Ishikawa (cell line): ENCODE measurements around the gene PSAP.

Experiments used
- CEBPB ChIP-seq: IDR thresholded peaks from 2 replicates; pipeline ENCODE4 v1.6.1; 2012
- CREB1 ChIP-seq: IDR thresholded peaks from 2 replicates; pipeline ENCODE4 v1.6.1; 2012; ENCODE audit warnings: low read depth
- EGR1 ChIP-seq: IDR thresholded peaks from 2 replicates; pipeline ENCODE4 v1.6.1; 2012
- EP300 ChIP-seq: IDR thresholded peaks from 2 replicates; pipeline ENCODE4 v1.6.1; 2012; ENCODE audit warnings: borderline replicate concordance
- FOXM1 ChIP-seq: IDR thresholded peaks from 2 replicates; pipeline ENCODE4 v1.6.1; 2012; ENCODE audit warnings: low read depth, borderline replicate concordance
- NFIC ChIP-seq: IDR thresholded peaks from 2 replicates; pipeline ENCODE4 v1.6.1; 2012
- RAD21 ChIP-seq: IDR thresholded peaks from 2 replicates; pipeline ENCODE4 v1.6.1; 2012; ENCODE audit warnings: low read depth
- TAF1 ChIP-seq: IDR thresholded peaks from 2 replicates; pipeline ENCODE4 v1.6.1; 2012; ENCODE audit warnings: low read depth, mild to moderate bottlenecking
- TCF12 ChIP-seq: IDR thresholded peaks from 2 replicates; pipeline ENCODE4 v1.6.1; 2012; ENCODE audit warnings: low read depth
- TEAD4 ChIP-seq: IDR thresholded peaks from 2 replicates; pipeline ENCODE4 v1.6.1; 2012
- YY1 ChIP-seq: IDR thresholded peaks from 2 replicates; pipeline ENCODE4 v1.6.1; 2012; ENCODE audit warnings: low read depth
- ZBTB7A ChIP-seq: IDR thresholded peaks from 2 replicates; pipeline ENCODE4 v1.6.1; 2012; ENCODE audit warnings: low read depth
- TF ChIP-seq, protein P1 (sequence below): IDR thresholded peaks from 2 replicates; pipeline ENCODE4 v1.6.1; 2012
- TF ChIP-seq, protein P2 (sequence below): IDR thresholded peaks from 2 replicates; pipeline ENCODE4 v1.6.1; 2012; ENCODE audit warnings: low read depth, mild to moderate bottlenecking
- TF ChIP-seq, protein P3 (sequence below): IDR thresholded peaks from 2 replicates; pipeline ENCODE4 v1.6.1; 2012

Gene PSAP

DNA sequence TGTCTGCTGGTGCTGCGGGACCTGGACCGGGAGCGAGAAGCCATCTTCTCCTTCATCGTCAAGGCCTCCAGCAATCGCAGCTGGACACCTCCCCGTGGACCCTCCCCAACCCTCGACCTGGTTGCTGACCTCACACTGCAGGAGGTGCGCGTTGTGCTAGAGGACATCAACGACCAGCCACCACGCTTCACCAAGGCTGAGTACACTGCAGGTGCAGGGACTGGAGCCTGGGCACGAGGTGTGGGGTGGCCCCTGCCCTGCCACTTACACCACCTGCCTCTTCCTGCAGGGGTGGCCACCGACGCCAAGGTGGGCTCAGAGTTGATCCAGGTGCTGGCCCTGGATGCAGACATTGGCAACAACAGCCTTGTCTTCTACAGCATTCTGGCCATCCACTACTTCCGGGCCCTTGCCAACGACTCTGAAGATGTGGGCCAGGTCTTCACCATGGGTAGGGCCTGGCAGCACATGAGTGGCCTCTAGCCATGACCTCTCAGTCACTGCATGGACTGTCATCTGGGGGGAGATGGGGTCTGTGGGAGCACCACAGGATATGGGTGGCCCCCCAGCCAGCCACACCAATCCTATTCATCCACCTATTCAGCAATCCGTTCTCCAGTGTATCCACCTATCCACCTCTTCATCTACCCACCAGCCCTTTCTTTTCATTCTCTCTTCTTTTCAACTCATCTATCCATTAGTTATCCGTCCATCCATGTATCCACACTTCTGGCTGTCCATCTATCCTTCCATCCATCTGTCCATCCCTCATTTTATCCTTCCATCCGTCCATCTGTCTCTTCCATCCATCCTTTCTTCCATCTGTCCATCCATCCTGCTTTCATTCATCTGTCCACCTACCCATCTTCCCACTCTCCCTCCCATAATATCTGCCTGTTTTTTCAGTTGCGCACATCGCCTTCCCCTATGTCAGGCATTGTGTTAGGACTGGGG is 43.2 kb downstream of the PSAP start:
- TF ChIP-seq NFIC (no peak), EP300 (no peak), CREB1 (no peak), FOXM1 (no peak), TAF1 (no peak), ZBTB7A (no peak), TEAD4 (no peak), YY1 (no peak), RAD21 (no peak), TCF12 (no peak), CEBPB (no peak), EGR1 (no peak)
- TF ChIP-seq, protein P1, sequence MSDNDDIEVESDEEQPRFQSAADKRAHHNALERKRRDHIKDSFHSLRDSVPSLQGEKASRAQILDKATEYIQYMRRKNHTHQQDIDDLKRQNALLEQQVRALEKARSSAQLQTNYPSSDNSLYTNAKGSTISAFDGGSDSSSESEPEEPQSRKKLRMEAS = no peak
- TF ChIP-seq, protein P2, sequence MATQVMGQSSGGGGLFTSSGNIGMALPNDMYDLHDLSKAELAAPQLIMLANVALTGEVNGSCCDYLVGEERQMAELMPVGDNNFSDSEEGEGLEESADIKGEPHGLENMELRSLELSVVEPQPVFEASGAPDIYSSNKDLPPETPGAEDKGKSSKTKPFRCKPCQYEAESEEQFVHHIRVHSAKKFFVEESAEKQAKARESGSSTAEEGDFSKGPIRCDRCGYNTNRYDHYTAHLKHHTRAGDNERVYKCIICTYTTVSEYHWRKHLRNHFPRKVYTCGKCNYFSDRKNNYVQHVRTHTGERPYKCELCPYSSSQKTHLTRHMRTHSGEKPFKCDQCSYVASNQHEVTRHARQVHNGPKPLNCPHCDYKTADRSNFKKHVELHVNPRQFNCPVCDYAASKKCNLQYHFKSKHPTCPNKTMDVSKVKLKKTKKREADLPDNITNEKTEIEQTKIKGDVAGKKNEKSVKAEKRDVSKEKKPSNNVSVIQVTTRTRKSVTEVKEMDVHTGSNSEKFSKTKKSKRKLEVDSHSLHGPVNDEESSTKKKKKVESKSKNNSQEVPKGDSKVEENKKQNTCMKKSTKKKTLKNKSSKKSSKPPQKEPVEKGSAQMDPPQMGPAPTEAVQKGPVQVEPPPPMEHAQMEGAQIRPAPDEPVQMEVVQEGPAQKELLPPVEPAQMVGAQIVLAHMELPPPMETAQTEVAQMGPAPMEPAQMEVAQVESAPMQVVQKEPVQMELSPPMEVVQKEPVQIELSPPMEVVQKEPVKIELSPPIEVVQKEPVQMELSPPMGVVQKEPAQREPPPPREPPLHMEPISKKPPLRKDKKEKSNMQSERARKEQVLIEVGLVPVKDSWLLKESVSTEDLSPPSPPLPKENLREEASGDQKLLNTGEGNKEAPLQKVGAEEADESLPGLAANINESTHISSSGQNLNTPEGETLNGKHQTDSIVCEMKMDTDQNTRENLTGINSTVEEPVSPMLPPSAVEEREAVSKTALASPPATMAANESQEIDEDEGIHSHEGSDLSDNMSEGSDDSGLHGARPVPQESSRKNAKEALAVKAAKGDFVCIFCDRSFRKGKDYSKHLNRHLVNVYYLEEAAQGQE = no peak
- TF ChIP-seq, protein P3, sequence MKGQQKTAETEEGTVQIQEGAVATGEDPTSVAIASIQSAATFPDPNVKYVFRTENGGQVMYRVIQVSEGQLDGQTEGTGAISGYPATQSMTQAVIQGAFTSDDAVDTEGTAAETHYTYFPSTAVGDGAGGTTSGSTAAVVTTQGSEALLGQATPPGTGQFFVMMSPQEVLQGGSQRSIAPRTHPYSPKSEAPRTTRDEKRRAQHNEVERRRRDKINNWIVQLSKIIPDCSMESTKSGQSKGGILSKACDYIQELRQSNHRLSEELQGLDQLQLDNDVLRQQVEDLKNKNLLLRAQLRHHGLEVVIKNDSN = no peak

DNA sequence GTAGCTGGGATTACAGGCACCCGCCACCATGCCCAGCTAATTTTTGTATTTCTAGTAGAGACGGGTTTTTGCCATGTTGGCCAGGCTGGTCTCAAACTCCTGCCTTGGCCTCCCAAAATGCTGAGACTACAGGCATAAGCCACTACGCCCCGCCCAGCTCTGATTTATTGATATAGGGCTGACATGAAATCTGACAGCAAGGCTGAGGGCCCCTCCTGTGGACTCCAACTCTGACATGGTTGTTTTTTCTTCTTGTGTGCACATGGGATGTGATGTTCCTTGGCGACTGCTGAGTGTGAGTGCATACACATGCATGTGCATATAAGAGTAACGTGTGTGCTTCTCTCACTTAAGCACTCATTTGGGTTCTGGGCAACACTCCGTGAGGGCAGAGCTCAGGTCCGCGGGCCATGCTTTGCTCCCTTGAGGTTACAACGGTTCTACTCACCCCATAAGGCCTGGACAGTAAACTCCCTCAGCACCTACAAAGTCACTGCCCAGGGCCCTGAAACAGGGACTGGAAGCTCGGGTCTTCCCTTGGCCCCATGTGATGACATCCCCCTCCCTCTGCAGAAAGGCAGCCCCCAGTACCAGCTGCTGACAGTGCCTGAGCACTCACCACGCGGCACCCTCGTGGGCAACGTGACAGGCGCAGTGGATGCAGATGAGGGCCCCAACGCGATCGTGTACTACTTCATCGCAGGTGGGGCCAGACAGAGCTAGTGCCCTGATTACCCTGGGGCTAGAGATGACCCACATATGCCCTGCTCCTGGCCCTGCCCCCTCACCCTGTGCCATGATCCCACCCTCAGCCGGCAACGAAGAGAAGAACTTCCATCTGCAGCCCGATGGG is 44.1 kb downstream of the PSAP start:
- TF ChIP-seq CEBPB (no peak), TAF1 (no peak), FOXM1 (no peak), EGR1 (no peak)
- TF ChIP-seq, protein P1 = no peak
- TF ChIP-seq, protein P3 = no peak
- TF ChIP-seq, protein P2 = no peak

DNA sequence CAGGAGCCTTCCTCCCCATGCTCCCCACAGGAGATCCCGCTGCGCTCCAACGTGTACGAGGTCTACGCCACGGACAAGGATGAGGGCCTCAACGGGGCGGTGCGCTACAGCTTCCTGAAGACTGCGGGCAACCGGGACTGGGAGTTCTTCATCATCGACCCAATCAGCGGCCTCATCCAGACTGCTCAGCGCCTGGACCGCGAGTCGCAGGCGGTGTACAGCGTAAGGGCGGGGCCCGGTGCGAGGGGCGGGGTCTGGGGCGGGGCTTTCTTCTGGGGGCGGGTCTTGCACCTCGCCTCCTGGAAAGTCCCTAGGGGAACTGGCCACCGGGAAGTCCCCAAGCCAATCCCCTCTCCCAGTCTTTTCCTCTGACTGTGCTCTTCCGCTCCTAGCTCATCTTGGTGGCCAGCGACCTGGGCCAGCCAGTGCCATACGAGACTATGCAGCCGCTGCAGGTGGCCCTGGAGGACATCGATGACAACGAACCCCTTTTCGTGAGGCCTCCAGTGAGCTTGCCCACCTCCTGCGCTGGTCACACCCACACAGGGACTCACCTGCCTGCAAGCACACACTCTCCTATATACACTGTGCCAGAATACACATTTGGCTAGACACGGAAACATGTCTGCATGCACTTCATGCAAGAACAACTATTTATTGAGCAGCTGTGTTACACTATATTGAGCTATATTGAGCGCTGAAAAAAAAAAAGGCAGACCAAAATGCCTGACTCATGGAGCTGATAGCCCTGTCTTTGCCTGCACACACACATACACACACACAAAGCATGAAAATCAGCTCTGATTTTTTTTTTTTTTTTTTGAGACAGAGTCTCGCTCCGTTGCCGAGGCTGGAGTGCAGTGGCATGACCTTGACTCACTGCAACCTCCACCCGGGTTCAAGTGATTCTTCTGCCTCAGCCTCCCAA is 45.0 kb downstream of the PSAP start:
- no peak for TF ChIP-seq RAD21
- TF ChIP-seq, protein P1 = peak; percentile 55

DNA sequence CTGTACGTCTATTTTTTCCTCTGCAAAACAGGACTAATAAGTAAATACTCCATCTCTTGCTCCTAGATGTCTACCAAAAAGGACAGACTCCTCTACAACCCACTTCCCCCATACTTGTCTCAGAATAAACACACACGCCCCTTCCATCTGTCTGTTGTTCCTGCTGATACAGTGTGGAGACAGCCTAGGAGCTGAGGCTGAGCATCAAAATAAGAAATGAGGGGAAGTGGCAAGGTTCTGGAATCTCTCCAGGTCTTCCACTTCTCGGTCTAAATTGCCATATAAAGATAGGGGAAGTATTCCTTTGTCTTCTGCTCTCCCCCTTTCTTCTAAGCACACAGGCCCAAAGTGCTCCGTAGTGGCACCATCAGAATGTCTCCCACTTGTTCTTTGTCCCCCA is 47.0 kb downstream of the PSAP start:
- TF ChIP-seq CEBPB = no peak
- no peak for TF ChIP-seq EGR1
- TF ChIP-seq NFIC = no peak
- no peak for TF ChIP-seq RAD21
- TF ChIP-seq FOXM1 = no peak
- no peak for TF ChIP-seq CREB1
- TF ChIP-seq, protein P1 = no peak
- no peak for TF ChIP-seq ZBTB7A
- no peak for TF ChIP-seq TAF1
- TF ChIP-seq, protein P2 = no peak
- no peak for TF ChIP-seq EP300
- TF ChIP-seq TCF12 = no peak
- TF ChIP-seq, protein P3 = no peak
- no peak for TF ChIP-seq YY1
- no peak for TF ChIP-seq TEAD4
